HEK293T (cell line): ENCODE results near the gene GPR146.

Source experiments
- ARNT ChIP-seq: fragments of 450-650 bp; IDR thresholded peaks from 2 replicates; pipeline ENCODE4 v1.6.1; 2017; ENCODE audit warnings: mild to moderate bottlenecking
- BHLHE40 ChIP-seq: fragments of 450-650 bp; IDR thresholded peaks from 2 replicates; pipeline ENCODE4 v1.6.1; 2016; ENCODE audit warnings: mild to moderate bottlenecking, moderate library complexity, borderline replicate concordance
- FOXM1 ChIP-seq: fragments of 450-650 bp; IDR thresholded peaks from 2 replicates; pipeline ENCODE4 v1.6.1; 2017; ENCODE audit warnings: mild to moderate bottlenecking, borderline replicate concordance
- LEF1 ChIP-seq: fragments of 450-650 bp; IDR thresholded peaks from 2 replicates; pipeline ENCODE4 v1.6.1; 2017; ENCODE audit warnings: mild to moderate bottlenecking, borderline replicate concordance
- NFRKB ChIP-seq: fragments of 450-650 bp; IDR thresholded peaks from 2 replicates; pipeline ENCODE4 v1.6.1; 2016; ENCODE audit warnings: mild to moderate bottlenecking, moderate library complexity
- SUZ12 ChIP-seq: fragments of 450-650 bp; IDR thresholded peaks from 2 replicates; pipeline ENCODE4 v1.6.1; 2016; ENCODE audit warnings: mild to moderate bottlenecking
- ZNF384 ChIP-seq: fragments of 450-650 bp; IDR thresholded peaks from 2 replicates; pipeline ENCODE4 v1.6.1; 2016

- TF ChIP-seq FOXM1: no peak
- TF ChIP-seq BHLHE40: no peak
- TF ChIP-seq NFRKB: no peak
- TF ChIP-seq ARNT: no peak
- TF ChIP-seq SUZ12: no peak
- TF ChIP-seq LEF1: no peak
- no peak for TF ChIP-seq ZNF384
Measured at GRCh38 chr7:1104516-1105179, 60.3 kb downstream of the GPR146 start.
